Effector CD8-positive, alpha-beta T cell (primary cell): Measurements from ENCODE around the gene QRSL1.
"Not testable (repeated sequence)": the region's sequence is repeated elsewhere in the genome, so short reads cannot be mapped to it uniquely, and the experiment has no call there.

ENCODE experiments used
- DNase-seq: peaks from one replicate; lab custom pipeline; 2025; lab: John Stamatoyannopoulos, UW

The QRSL1 gene

DNA sequence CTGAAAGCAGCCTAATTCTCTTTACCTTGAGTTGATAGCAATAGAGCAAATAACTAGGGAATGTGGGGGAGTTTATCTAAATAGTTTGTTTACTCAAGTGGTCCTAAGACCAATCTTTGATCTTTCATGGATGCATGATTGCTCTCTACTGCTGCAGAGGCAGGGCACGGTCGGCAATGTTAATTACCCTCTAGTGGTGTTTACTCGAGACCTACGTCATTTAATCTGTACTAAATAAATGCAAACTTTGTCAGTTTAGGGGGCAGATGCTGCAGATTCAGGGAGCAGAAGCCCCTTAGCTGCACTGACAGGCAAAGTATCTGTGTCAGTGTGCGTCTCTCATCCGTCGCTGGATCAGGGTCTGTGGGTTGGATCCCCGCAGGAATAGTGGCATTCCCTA lies 7.0 kb upstream of the QRSL1 start:
- DNase-seq = no peak

- DNase-seq = no peak
Measured at GRCh38 chr6:106623039-106623438, 6.3 kb upstream of the QRSL1 start.

DNA sequence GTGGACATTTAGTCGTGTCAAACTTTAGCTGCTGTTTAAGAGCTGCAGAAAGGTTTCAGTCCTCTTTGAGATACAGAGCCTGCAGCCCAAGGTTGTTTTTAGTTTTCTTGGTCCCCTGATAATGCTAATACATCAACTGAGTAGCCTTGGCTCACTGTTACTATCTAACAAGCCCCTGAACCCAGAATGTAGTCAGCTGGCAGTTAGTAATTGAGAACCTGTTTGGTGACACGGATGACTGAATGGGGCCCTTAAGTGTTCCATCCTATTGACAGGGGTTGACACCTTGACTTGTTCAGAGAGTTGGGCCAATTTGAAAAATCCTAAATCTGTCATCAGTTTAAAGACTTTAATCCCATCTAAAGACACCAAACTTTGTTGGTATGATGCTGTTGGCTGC lies 2.9 kb upstream of the QRSL1 start:
- DNase-seq = no peak

- DNase-seq = not testable (repeated sequence)
Measured at GRCh38 chr6:106627760-106628159, 1.6 kb upstream of the QRSL1 start.

DNA sequence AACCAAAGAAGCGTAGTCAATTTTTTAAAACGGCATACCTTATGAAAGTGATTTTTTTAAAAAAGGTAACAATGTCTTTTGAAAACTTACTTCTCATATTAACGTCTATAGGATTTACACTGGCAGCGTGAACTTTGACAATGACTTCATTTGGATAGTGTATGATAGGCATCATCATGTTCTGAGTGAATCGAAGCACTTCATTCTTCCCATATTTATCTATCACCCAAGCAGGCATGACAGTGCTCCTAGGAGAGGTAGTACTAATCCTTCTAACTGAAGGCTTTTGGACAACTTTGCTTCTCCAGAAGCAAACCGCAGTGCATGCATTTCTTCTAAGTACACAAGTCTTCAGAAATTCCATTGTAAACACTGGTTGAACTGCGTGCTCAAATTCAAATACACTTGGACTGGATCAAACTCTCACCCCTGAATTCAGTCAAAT lies 698 bp upstream of the QRSL1 start:
- DNase-seq = no peak

- no peak for DNase-seq
Measured at GRCh38 chr6:106629859-106630163, 433 bp downstream of the QRSL1 start.

GRCh38 chr6:106630366-106630765 lies 988 bp downstream of the QRSL1 start:
- DNase-seq = no peak

DNA sequence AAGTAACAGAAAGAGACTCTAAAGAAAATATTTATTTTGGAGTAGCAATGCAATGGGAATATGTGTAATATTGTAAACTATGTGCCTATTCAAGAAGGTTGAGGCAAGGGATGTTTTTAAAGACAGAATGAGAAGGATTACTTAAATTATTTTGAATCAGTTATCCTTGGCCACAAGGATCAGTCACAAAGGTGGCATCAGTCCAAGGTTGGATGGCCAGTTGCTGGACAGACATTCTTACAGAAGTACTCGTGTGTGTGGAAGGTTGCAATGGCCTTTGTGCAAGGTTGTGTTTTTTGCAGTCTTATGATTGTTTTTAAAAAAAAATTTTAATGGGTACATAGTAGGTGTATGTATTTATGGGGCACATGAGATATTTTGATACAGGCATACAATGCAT lies 2.0 kb downstream of the QRSL1 start:
- no peak for DNase-seq

DNA sequence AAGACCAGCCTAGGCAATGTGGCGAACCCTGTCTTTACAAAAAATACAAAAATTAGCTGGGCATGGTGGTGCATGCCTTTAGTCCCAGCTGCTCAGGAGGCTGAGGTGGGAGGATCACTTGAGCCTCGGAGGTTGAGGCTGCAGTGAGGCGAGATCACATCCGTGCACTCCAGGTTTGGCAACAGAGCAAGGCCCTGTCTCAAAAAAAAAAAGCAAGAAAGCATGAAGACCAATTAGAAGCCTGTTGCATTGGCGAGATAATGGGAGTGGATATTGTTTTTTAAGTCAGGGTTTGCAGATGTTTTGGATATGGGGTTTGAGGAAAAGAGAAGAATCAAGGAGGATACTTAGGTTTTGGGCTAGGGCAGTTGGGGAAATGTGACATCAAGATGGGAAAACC lies 5.2 kb downstream of the QRSL1 start:
- DNase-seq = no peak

DNA sequence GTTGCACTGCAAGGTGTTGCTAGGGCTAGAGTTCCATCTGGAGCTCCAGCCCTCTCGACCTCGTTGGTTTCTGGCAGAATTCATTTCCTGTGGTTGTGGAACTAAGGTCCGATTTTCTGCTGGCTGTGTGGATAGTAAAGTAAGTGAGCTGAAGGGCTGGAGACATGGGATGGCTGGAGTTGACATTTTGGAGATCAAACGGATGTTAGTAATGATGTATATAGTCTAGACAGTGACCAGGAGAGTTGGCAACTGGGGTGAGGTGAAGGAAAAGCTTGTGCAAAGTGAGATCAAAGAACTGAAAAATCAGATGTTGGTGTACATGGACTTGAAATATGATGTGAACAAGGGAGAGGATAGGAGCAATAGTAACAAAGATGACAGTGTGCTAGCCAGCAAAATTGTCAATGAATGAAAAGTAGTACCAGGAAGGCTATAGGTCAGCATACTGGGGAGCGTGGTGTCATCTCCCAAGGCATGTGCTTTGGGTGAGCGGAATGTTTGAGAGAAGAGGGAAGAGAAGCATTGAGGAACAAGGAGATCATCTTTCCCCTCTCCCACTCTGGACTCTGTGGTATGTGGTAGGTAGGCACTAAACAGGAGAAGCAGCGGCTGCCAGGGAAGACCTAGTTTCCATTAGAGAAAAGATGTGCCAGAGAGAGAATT lies 7.8 kb downstream of the QRSL1 start:
- no peak for DNase-seq

GRCh38 chr6:106637717-106638341 lies 8.5 kb downstream of the QRSL1 start:
- DNase-seq = no peak

GRCh38 chr6:106639812-106640211 lies 10.4 kb downstream of the QRSL1 start:
- no peak for DNase-seq

- DNase-seq = no peak
Measured at GRCh38 chr6:106642476-106642875, 13.1 kb downstream of the QRSL1 start.

DNA sequence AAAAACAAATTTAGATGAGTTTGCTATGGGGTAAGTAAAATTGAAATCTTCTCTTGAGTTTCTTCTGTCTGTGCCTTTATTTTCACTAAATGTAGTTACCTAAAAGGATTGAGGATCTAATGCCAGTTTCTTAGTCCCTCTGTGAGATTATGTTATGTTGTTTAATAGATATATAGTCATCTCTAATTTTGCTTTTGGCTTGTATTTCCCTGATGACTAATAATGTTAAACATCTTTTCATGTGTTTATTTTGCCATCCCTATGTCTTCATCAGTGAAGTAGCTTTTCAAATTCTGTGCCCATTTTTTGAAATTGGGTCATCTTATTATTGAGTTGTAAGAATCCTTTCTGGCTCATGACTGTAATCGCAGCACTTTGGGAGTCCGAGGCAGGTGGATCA lies 13.7 kb downstream of the QRSL1 start:
- no peak for DNase-seq

GRCh38 chr6:106648651-106649308 lies 19.4 kb downstream of the QRSL1 start:
- DNase-seq = no peak

- no peak for DNase-seq
Measured at GRCh38 chr6:106658469-106658868, 29.1 kb downstream of the QRSL1 start.

GRCh38 chr6:106659859-106660258 lies 30.5 kb downstream of the QRSL1 start:
- DNase-seq = no peak

DNA sequence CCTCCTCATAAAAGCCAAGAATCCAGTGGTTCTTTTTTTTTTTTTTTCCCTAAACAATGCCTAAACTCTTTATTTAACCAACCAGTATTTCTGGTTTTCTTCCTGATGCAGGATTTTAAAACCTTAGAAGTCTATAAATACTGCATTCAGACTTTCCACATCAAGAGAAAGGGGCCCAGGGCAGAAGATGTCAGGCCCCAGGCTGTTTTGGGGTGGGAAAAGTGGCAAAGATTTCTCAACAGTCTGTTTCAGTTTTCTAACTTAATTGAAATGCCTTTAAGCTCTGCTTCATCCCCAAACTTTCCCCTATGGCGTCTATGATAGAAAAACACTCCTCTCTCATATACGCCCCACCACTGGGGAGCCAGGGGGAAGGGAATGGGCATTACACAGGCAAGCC lies 33.1 kb downstream of the QRSL1 start:
- DNase-seq = no peak

- DNase-seq = no peak
Measured at GRCh38 chr6:106666282-106667021, 37.1 kb downstream of the QRSL1 start.

GRCh38 chr6:106667022-106667402 lies 37.6 kb downstream of the QRSL1 start:
- no peak for DNase-seq

- DNase-seq = no peak
Measured at GRCh38 chr6:106670236-106670635, 40.9 kb downstream of the QRSL1 start.

DNA sequence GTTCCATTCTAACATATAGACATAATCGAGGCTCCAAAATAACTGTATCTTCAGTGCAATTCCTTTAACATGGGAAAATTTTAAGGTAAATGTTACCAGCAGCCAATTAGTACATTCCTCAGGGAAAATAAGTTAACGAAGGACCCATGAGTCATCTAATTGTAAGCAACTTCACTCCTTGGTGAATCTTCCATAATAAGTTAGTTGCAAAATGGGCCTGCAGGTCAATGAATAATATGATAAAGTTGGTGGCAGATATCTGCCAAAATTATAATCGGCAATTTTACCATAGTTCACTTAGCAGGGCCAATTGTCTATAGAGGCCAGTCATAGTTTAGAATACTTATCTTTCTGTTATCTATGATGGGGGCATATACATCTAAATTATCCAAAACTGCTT lies 42.3 kb downstream of the QRSL1 start:
- DNase-seq = no peak
